CD4-positive, alpha-beta T cell treated with Interleukin-6 for 4 hours (primary cell): ENCODE results near the gene RGP1.

Experiments used
- DNase-seq: peaks from one replicate; pipeline ENCODE4 v3.0.0-alpha.2; 2020; ENCODE audit warnings: mixed read lengths

RGP1 gene

DNA sequence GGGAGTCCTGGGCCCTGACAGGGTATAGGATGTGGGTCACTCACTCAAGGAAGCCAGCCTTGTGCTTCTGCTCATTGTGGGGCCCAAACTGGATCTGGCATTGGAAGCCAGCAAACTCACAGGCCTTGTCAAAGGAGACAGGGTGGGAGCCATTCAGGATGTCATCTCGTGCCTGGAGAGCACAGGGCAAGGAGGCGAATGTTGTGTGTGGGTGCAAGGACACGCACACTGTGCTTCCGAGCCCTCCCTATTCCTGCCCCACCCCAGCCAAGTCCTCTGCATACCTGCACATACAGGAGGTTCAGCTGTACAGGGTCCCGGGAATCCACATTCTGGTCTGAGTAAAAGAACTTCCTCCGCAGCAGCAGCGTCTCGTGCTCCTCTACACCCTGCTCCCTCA lies 25.2 kb upstream of the RGP1 start:
- DNase-seq: no peak

DNA sequence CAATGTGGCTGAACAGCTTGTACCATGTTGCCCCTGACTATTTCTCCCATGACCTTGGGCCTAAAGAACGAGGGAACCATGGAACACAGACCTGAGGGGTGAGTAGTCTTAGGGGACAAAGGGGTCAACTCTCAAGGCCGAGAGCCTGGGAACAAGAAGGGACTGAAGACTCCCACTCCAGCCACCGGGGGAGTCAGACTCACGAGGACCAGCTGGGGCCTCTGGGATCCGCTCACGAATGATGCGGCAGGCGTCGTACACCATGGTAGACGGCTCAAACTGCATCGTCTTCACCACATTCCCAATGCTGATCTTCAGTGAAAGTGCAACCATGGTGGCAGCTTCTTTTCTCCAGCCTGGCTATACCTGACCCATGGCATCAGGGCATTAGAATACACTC lies 23.7 kb upstream of the RGP1 start:
- no peak for DNase-seq

DNA sequence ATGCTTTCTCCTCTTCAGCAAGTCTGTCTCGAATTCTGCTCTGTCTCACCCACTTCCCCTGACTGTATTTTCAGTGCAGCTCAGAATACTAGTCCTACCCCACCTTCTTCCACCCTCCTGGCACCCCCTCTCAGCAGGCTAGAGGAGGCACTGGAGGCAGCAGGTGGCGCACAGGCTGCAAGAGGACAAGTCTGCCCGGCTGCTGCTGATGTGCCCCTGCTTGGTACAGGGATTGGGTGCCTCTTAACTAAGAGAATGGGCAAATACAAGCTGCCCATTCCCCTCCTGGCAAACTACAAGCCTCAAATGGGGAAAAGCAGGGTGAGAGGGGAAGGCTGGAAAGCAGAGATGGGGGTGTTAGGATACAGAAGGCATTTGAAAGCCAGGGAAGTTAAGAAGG lies 22.2 kb upstream of the RGP1 start:
- peak; percentile 52 for DNase-seq

DNA sequence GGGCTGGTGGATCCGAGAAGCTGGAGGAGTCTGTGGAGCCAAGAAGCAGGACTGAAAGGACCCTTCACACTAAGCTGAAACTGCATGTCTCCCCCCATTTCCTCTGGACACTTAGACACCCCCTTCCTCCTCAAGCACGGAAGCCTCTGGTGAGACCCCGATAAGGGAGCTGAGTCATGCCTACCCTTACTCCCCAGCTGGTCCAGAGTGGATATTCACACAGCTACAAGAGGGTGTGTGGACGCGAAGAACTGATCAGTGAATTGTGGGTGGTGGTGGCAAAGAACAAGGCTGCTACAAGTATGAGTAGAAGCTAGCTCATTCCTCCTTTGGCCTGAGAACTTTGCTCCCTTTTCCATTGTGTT lies 21.4 kb upstream of the RGP1 start:
- DNase-seq: no peak

DNA sequence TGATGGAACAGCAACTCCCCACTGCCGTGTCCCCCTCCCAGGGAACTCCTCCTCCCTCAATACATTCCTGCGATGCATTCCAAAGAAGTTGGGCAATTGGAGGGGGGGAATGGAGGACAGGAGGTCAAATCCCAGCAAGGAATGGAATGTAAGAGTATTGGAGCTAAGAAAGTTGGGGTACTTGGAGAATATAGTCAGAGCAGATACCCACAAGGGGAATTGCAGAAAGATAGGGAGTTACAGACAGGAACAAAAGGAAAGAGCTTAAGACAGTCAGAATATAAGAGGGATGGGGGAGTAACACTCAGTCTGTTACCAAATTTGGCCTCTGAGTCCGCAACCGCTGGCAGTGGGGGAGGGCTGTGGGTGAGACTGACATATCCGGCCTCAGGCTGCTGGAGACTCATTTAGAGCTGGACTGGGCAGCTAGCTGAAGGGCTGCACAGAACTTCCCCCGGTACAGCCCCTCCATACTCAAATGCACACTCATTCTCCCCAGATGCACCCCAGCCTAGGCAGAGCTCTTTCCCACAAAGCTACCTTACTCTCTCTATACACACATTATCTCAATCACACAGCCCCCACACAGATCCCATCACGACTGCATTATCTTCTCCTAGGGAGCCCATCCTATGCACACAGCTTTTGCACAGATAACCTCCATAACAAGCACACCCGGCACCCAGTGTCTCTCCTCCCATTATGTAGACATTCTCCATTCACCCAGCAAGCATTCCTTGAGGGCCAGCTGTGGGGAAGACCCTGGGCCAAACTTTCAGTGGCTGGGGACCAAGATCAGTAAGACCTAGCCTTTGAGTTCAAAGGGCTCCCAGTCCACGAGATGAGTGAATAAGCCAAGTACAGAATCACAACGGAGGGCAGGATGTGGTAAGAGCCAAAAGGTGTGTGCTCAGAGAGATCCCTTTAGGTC lies 20.8 kb upstream of the RGP1 start:
- DNase-seq: peak; percentile 51

DNA sequence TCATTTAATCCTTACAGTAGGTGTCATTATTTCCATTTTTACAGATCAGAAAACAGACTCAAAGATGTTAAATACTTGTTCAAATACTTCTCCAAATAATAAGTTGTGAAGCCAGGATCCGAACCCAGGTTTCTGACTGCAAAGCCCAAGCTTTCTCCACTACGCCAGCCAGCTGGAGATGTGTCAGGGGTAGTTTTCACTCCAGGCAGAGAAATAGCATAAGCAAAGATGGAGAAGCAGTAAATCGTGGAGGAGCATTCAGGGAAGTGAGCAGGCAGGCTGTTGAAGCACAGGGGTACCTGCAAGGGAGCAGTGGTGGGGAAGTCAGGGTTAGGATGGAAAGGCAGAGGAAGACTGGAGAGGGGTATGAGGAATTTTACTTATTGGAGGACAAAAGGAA lies 20.0 kb upstream of the RGP1 start:
- DNase-seq: no peak

DNA sequence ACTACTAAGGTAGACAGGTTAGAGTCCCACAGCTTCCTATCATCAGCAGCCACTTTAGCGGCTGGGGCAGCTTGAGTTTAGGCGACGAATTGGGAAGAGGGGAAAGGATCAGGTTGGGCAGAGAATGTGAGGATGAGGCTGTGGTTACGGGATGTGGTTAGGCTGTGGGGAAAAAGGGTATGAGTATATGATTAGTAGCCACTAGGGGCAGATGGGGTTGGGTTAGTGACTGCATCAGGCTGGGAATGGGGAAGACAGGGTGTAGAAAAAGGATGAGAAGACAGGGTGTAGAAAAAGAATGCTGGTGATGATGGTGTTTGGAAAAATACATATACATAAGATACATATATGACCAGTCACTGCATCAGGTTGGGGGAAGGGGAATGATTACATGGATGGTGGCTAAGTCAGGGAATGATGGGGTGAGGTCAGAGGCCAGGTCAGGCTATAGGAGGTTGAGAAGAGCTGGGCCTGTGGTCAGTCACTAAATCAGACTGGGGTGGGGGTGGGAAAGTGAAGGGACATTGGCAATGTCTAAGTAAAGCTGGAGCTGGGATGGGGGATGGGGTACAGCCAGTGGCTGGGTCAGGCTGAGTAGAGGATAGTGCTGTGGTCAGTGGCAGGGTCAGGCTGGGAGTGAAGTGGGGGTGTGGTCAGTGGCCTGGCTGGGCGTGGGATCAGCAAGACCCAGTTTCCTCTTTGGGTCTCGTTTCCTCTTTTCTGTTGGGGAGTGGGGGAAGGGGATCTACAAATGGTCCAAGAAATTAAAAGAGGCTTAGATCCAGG lies 19.2 kb upstream of the RGP1 start:
- DNase-seq: peak; percentile 32

DNA sequence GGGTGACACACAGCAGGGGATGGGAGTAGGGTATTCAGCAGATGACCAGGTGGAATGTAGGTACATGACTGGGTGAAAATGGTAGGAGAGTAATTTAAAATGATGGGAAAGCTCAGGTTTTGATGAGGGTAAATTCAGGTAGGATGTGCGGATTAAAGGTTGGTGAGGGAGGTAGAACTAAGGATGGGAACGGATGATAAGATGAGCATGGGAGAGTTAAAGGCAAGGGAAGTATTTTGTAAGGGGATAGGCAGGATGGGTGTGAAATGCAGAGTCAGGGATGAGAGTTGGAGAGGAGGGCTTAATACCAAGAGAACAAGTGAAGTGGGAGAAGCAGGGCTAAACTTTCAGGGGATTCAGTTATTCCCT lies 18.6 kb upstream of the RGP1 start:
- DNase-seq: no peak

DNA sequence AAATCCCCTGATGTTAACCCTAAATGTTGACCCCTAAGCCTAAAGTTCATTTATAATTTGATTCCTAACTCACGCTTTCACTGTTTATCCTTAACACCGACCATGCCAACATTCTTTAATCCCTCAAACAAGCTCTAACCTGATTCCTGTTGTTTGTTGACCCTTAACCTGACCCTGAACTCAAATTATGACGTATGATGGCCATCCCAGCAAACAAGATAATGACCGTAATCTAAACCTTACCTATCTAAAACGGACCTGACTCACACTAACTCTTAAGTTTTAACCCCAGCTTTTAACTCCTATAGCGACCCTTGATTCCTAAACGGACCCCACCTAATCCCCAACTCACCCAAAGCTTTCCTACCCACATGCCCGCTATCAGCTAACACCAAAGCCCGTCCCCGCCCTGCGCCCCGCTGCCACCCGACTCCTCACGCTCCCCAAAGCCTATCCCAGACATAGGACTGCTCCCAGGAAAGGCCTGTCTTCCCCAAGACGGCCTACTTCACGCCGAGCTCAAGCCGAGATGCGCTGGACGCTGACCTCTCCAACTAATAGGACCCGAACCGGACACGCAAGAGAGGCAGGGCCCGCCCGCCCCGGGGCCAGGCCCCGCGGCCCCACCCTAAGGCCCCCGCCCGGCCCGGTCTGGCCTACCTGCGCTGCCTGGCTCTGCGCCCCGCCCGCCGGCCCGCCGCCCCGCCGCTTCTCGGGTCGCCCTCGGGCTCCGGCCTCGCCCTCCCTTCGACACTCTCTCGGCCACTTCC lies 17.5 kb upstream of the RGP1 start:
- no peak for DNase-seq

DNA sequence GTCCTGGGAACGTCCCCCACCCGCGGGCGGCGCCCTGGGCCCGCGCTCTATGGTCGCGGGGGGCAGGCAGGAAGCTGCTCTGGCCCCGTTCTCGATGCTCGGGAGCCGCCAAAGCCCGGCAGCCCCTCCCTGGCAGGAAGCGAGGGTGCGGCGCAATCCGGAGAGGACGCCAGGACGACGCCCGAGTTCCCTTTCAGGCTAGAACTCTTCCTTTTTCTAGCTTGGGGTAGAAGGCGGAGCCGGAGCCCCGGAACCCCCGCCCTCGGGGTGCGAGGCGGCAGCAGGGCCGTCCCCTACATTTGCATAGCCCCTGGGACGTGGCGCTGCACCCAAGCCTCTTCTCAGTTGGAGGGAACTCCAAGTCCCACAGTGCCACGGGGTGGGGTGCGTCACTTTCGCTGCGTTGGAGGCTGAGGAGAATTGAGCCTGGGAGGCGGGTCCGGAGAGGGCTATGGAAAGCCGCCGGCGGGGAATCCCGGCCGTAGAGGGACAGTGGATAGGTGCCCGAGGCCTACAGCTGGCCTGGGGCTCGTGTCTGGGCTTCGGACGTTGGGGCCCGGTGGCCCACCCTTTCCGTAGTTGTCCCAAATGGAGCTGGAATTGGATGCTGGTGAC lies 16.8 kb upstream of the RGP1 start, which contains the start of the genes CREB3 and TLN1:
CREB3 (plus strand) TSS at position 482 of the 615 bp plus-strand sequence; CDS start at position 589, 107 bp downstream.
TLN1 (minus strand) TSS at position 11 of the 615 bp plus-strand sequence. CDS start 6,501 bp downstream, outside the sequence.
- DNase-seq: peak; percentile 98

DNA sequence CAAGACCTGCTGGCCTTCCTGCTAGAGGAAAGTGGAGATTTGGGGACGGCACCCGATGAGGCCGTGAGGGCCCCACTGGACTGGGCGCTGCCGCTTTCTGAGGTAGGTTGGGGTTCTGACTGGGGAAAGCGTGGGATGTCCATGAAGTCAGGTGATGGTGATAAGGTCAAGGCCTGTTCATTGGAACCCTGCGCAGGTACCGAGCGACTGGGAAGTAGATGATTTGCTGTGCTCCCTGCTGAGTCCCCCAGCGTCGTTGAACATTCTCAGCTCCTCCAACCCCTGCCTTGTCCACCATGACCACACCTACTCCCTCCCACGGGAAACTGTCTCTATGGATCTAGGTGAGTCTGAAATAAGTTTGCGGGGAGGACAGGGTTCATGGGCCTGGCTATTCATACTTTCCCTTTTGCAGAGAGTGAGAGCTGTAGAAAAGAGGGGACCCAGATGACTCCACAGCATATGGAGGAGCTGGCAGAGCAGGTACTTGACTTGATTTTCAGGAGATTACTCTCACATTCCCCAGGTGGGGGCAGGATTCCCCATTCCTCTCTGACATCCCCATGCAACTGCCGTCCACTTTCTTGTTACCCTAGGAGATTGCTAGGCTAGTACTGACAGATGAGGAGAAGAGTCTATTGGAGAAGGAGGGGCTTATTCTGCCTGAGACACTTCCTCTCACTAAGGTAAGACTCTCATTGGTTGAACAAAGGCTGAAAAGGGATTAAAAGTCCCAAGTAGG lies 16.1 kb upstream of the RGP1 start:
- DNase-seq: no peak

DNA sequence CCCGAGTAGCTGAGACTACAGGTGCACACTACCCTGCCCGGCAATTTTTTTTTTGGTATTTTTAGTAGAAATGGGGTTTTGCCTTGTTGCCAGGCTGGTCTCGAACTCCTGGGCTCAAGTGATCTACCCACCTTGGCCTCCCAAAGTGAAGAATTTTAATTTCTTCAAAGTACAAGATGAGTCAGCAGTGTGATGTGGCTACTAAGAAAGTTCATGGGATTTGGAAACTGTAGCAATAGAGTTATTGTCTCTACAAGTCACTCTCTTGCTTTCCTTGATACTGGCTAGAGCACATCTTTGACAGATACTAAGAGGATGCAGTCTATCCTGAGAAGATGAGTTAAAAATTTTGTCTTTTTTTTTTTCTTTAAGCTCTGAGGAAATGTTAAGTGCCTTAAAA lies 15.0 kb upstream of the RGP1 start:
- DNase-seq: no peak

DNA sequence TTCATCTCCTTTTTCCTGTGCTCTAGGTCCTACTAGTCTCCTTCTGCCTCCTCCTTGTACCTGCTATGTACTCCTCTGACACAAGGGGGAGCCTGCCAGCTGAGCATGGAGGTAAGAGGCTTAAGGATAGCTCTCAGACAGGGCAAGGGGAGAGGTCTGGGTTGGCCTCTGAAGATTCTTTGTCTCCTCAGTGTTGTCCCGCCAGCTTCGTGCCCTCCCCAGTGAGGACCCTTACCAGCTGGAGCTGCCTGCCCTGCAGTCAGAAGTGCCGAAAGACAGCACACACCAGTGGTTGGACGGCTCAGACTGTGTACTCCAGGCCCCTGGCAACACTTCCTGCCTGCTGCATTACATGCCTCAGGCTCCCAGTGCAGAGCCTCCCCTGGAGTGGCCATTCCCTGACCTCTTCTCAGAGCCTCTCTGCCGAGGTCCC lies 12.9 kb upstream of the RGP1 start:
- peak; percentile 71 for DNase-seq

DNA sequence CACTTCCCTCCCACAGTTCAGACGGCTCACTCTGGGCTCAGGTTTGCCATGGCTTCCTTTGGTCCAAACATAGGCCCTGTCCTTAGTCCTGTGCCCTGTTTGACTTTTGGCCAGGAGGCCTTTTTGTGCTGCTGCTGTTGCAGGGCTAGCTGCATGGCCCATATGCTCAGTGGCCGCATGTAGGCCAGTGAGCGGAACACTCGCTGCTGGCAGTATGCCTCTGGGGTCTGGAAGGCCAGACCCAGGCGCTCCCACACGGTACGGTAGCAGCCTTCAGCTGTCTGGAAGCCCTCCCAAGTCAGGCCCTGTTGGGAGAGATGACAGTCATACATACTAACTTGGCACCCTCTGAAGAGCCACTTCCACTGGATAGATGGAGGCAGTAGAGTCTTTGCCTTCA lies 11.9 kb upstream of the RGP1 start:
- no peak for DNase-seq

DNA sequence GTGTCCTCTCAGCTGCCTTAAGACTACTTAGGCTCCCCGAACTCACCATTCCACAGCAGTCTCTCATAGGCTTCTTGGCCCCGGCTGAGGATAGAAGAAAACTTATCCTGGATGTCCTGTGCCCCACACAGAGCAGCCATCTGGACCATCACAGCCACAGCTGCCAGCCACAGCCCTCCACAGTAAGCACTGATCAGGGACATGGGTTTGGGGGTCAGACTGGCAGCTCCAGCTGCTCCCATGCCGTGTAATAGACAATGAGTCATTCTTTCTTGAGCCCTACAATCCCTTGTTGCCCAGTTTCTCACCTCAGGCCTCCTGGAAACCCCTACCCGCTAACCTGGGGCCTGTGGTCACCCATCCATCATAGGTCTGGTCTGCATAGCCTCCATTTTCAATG lies 10.9 kb upstream of the RGP1 start:
- no peak for DNase-seq

DNA sequence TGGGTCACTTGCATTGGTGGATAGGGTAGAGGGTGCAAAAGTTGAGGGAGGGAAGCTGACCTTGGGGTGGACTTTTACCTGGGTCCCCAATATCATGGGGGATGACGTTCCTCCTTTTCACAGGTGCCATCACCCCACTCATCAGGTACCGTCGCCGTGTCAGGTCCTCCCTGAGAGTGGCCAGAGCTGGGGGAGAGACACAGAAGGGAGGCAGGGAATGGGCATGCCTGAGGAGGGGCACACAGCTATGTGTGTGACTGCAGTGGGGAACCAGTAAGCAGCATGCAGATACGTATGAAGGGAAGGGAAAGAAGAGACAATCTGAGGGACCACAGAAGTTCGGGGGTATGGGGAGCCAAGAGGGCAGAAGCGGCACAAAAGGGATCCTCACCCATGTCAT lies 10.2 kb upstream of the RGP1 start:
- DNase-seq: no peak

DNA sequence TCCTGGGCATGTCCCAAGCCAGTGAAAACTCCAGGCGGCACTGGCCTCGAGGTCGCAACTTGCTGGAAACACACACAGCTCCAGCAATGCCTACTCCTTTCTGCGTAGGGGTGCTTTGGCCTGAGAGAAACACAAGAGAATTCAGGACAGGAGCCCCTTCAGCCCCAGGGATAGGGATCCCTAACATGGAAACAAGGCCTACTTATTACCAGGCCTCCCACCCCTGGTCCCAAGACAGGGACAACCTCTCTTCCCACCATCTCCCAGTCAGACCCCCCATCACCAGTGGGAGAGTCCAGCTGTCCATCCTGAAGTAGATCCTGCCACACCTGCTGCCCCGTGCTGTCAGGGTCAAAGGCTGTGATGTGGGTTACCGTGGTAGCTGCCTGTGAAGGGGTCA lies 8.8 kb upstream of the RGP1 start:
- no peak for DNase-seq

DNA sequence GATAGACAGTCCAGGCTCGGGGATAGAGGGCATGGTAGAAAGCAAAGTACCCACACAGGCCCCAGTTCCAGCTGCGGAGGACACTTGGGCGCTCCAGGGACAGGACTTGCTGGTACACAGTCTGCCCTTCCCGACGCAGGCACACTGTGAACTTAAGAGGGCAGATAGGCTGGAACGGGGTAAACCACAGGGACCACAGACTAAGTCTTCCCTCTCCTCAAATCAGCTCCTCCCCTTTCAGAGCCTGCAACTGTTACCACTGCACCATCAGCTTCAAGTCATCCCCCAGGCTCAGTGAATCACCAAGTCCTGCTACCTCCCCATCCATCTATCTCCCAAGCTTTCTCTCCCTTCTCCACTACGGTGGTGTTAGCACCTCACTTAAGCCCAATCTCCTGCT lies 7.3 kb upstream of the RGP1 start:
- no peak for DNase-seq

DNA sequence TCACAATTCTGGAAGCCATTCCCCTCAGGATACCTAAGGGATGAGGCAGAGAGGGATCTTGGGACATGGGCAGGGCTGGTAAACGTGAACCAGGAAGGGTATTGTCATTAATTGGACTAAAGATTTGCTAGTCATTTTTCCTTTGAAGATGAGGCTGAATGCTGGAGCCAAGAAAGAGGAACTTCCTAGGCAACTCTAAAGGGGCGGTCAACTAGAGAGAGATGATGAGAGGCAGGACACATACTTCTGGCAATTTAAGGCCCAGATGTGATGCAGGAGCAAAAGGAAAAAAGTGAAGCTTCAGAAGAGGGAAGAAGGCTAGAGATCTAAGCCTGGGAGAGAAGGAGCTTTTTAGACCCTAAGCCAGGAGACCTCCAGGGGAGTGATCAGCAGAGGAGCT lies 5.6 kb upstream of the RGP1 start:
- DNase-seq: no peak

DNA sequence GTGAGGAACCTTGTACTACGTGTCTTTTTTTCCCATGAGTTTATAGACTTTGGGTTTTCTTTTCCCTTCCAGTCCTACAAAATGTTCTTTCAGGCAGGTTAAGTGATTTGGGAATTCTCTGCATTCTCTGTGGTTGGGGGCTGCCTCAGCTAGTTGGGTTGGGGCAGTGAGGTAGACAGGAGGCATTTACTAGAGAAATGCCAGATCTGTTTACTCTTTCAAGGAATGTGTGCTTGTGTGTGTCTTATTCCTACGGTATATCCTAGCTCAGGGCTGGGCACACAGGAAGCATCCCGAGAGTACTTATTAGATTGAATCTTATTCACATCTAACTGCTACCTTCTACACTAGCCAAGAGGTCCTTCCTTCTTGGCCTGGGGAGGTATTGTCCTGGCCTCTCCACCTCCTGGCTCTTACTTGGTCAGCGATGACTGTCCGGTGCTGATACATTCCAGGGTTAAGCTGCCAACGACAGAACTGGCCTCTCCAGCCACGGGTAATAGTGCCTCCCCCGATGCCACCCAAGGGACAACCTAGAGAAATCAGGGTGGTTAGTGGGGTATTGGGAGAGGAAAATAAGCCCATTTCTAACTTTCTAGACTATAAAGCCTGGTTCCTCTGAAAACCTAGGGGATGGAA lies 5.1 kb upstream of the RGP1 start:
- no peak for DNase-seq

DNA sequence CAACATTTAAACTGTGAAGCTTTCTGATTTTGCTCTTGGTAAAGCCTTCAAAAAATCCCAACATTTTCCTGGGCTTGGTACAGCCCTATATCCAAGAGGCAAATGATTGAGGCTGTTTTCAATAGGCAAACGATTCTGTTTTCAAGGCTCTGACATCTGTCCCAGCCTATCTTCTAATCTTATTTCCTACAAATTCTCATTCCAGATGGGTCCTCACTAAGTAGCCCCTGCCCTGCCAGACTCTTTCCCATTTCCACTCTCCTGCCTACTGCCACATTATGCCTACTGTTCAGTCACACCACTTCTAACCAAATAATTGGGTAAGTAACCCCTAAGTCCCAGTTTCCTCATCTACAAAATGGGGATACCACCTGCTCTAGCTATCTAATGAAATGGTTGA lies 3.5 kb upstream of the RGP1 start:
- DNase-seq: no peak

DNA sequence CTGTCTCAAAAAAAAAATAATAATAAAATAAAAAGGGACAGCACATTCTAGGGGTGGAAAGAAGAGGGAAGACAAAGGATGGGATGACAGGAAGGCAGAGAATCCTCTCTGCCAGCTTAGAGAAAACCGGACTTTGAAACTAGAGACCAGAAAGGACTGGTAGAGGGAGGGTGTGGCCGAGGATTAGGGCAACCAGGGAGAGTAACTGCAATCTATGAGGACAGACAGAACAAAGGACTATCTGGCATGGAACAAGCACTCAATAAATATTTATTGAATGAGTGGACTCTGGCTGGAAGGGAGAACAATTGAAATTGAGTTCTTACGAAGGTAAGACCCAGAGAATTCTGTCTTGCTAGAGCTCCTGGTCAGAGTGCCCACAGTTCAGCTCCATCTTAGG lies 2.5 kb upstream of the RGP1 start:
- DNase-seq: no peak
